HepG2 (cell line): ENCODE measurements around the gene NKX6-2.
A peak's percentile ranks its signal among the peaks of the same experiment; 100 is the strongest.

Experiments used
- ATF6 ChIP-seq: sonication (generic); formaldehyde crosslinking; conservative IDR thresholded peaks from 2 replicates; pipeline ENCODE4 v1.4.0; 2020; ENCODE audit warnings: missing genetic modification reagents
- CC2D1A ChIP-seq: sonication (generic); formaldehyde crosslinking; IDR thresholded peaks from 2 replicates; pipeline ENCODE4 v1.8.1; 2023; ENCODE audit warnings: mild to moderate bottlenecking, missing genetic modification reagents
- CTCF ChIP-seq: sonication (generic); formaldehyde crosslinking; IDR thresholded peaks from 2 replicates; pipeline ENCODE4 v1.5.0; 2020; ENCODE audit warnings: mild to moderate bottlenecking, missing genetic modification reagents, moderate library complexity
- FOXA1 ChIP-seq, 2 experiments: fragments of 450-650 bp in 1 of 2; sonication (generic) in 1 of 2; formaldehyde crosslinking in 1 of 2; IDR thresholded peaks; 2 replicates each; pipeline versions ENCODE4 v1.4.0 to v1.6.1; 2016 to 2020; ENCODE audit warnings: missing genetic modification reagents in 1 of 2
- HOXA9 ChIP-seq: sonication (generic); formaldehyde crosslinking; IDR thresholded peaks from 2 replicates; pipeline ENCODE4 v1.8.1; 2022; ENCODE audit warnings: missing genetic modification reagents, mild to moderate bottlenecking, moderate library complexity, borderline replicate concordance
- MXD1 ChIP-seq: sonication (generic); formaldehyde crosslinking; IDR thresholded peaks from 2 replicates; pipeline ENCODE4 v1.4.0; 2020; ENCODE audit warnings: mild to moderate bottlenecking, missing genetic modification reagents
- POLR2A ChIP-seq, 2 experiments: IDR thresholded peaks; 2 replicates each; pipeline ENCODE4 v1.6.1; 2011; ENCODE audit warnings: low read depth in 2 of 2, low read length in 2 of 2, mild to moderate bottlenecking in 1 of 2, moderate library complexity in 1 of 2; ENCODE audit not compliant: insufficient read depth in 1 of 2
- ZBTB8A ChIP-seq: sonication (generic); formaldehyde crosslinking; IDR thresholded peaks from 2 replicates; pipeline ENCODE4 v1.4.0; 2020; ENCODE audit warnings: mild to moderate bottlenecking, low read depth, missing genetic modification reagents, borderline replicate concordance
- ZFP37 ChIP-seq: sonication (generic); formaldehyde crosslinking; IDR thresholded peaks from 2 replicates; pipeline ENCODE4 v1.4.0; 2020; ENCODE audit warnings: missing genetic modification reagents, borderline replicate concordance
- ZFP41 ChIP-seq: sonication (generic); formaldehyde crosslinking; IDR thresholded peaks from 2 replicates; pipeline ENCODE4 v1.4.0; 2020; ENCODE audit warnings: mild to moderate bottlenecking, missing genetic modification reagents, borderline replicate concordance

GRCh38 chr10:132788180-132788830 is 2.4 kb upstream of the NKX6-2 start:
- 0 out of 2 replicates have a peak, but pooled peaks have one; percentile 29 for TF ChIP-seq CTCF (CRISPR knock-in tag)
- TF ChIP-seq FOXA1 (IDR thresholded peaks at IDR 0.05) = no peak
- no peak for TF ChIP-seq FOXA1 (CRISPR knock-in tag; IDR thresholded peaks at IDR 0.05)
- TF ChIP-seq ZFP41 (CRISPR knock-in tag) = no peak
- TF ChIP-seq POLR2A (IDR thresholded peaks at IDR 0.05; ENCODE audit: insufficient read depth in 1 of 2, low read depth in 2 of 2, low read length in 2 of 2) = no peak
- TF ChIP-seq ZFP37 (CRISPR knock-in tag) = no peak
- no peak for TF ChIP-seq ATF6 (CRISPR knock-in tag)
- no peak for TF ChIP-seq ZBTB8A (CRISPR knock-in tag)
- no peak for TF ChIP-seq CC2D1A (CRISPR knock-in tag)
- no peak for TF ChIP-seq MXD1 (CRISPR knock-in tag)
- TF ChIP-seq HOXA9 (CRISPR knock-in tag) = no peak
